Loucy (cell line): ENCODE data around the gene CD244.

Experiments
- EZH2phosphoT487 ChIP-seq: fragments of 200-600 bp; IDR thresholded peaks from 2 replicates; pipeline ENCODE4 v1.6.1; 2018; ENCODE audit warnings: antibody characterized with exemption, mild to moderate bottlenecking, moderate library complexity, borderline replicate concordance
- TF ChIP-seq, protein P1 (sequence below): fragments of 200-600 bp; sonication (generic); conservative IDR thresholded peaks from 2 replicates; pipeline ENCODE4 v1.5.1; 2014; ENCODE audit warnings: mild to moderate bottlenecking, antibody characterized with exemption, low read length

DNA sequence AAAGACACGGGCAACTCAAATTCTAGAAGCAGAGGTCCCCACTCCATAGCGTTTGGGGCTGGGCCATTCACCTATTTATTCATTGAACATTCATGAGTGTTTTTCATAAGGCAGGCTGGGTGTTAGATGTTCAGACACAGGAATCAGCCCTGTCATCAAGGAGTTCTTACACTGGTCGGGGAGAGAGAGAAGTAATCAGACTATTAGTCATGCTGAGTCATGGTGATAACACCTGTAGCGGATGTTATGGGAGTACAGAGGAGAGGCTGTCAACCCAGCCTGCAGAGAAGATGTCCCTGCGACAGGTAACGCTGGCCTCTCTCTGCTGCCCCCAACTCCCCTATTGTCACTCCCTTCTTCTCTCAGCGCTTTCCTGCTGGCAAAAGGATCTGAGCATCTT, 49.5 kb downstream of the CD244 start:
- TF ChIP-seq, protein P1, sequence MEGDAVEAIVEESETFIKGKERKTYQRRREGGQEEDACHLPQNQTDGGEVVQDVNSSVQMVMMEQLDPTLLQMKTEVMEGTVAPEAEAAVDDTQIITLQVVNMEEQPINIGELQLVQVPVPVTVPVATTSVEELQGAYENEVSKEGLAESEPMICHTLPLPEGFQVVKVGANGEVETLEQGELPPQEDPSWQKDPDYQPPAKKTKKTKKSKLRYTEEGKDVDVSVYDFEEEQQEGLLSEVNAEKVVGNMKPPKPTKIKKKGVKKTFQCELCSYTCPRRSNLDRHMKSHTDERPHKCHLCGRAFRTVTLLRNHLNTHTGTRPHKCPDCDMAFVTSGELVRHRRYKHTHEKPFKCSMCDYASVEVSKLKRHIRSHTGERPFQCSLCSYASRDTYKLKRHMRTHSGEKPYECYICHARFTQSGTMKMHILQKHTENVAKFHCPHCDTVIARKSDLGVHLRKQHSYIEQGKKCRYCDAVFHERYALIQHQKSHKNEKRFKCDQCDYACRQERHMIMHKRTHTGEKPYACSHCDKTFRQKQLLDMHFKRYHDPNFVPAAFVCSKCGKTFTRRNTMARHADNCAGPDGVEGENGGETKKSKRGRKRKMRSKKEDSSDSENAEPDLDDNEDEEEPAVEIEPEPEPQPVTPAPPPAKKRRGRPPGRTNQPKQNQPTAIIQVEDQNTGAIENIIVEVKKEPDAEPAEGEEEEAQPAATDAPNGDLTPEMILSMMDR: no peak
- TF ChIP-seq EZH2phosphoT487: no peak
